Activated CD8-positive, alpha-beta T cell treated with anti-CD3 and anti-CD28 coated beads for 36 hours (primary cell): ENCODE measurements around the gene STARD9. TPM values are rescaled to one million over a fixed set of nuclear protein-coding genes. Genes with fewer than 3 reads are reported as not detected.
"Not testable (repeated sequence)": the region's sequence is repeated elsewhere in the genome, so short reads cannot be mapped to it uniquely, and the experiment has no call there.

Experiments
- ATAC-seq: fragments of 200-7000 bp; cut with Tn5 transposase; one replicate; pipeline ENCODE4 v1.10.0; 2021; ENCODE audit warnings: mild to moderate bottlenecking, moderate library complexity
- CTCF ChIA-PET: fragments of 350-600 bp; sonication (Branson Sonifier 250); formaldehyde crosslinking; loops from one replicate; lab custom pipeline; 2021; ENCODE audit warnings: antibody characterized with exemption; lab: Charles Lee
- POLR2A ChIA-PET: fragments of 350-600 bp; sonication (Branson Sonifier 250); formaldehyde crosslinking; loops from one replicate; lab custom pipeline; 2021; ENCODE audit warnings: antibody characterized with exemption; lab: Charles Lee
- DNase-seq: peaks from one replicate; pipeline ENCODE4 v3.0.0-alpha.2; 2020
- H3K27ac Mint-ChIP-seq: one replicate; pipeline ENCODE4 v1.8.0; 2021; ENCODE audit warnings: mild to moderate bottlenecking, mixed read lengths
- H3K27me3 Mint-ChIP-seq: one replicate; pipeline ENCODE4 v1.8.0; 2021; ENCODE audit warnings: mixed read lengths
- H3K36me3 Mint-ChIP-seq: one replicate; pipeline ENCODE4 v1.8.0; 2021; ENCODE audit warnings: low read depth, mixed read lengths
- H3K4me1 Mint-ChIP-seq: one replicate; pipeline ENCODE4 v1.8.0; 2021; ENCODE audit warnings: low read depth, mixed read lengths
- H3K4me3 Mint-ChIP-seq: one replicate; pipeline ENCODE4 v1.8.0; 2021; ENCODE audit warnings: mild to moderate bottlenecking, moderate library complexity, mixed read lengths
- H3K9me3 Mint-ChIP-seq: one replicate; pipeline ENCODE4 v1.8.0; 2021; ENCODE audit warnings: mixed read lengths
- intact Hi-C: fragments of 100-400 bp; cut with micrococcal nuclease; formaldehyde crosslinking; loops from one replicate; pipeline ENCODE4 v1.10.0; 2022
- total RNA-seq, 2 experiments: library from RNA; stranded (reverse); gene quantifications; one replicate each; pipeline ENCODE4 v1.2.3, GENCODE V29; 2021
- TF ChIP-seq, protein P1 (sequence below): fragments of 200-600 bp; IDR thresholded peaks from one replicate; pipeline ENCODE4 v1.8.0; 2022; ENCODE audit warnings: antibody characterized with exemption, mild to moderate bottlenecking

STARD9 gene
- total RNA-seq, 2 experiments from 2014 or later = 4.8 to 6.4 TPM

DNA sequence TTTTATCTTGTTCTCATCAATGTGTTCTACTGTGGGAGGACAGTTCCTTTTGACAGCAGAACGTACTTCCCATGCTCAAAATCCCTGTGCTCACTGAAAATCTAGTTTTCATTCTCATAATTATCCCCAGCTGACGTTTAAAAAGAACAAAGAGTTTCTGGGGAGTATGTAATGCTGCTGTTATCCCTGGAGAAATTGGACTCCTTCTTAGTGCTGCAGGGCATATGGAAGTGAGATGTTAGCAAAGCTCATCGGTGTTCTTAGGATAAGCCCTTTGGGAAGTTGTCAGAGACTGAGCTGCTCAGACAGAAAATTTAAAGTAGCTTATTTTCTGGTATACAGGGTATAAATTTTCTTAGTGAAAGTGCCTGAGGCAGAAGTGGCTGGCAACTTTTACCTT lies 95.0 kb downstream of the STARD9 start:
- no peak overlapping the region for H3K4me3 Mint-ChIP-seq
- DNase-seq (no peak), ATAC-seq (no peak)
- no peak overlapping the region for H3K27ac Mint-ChIP-seq
- peaks cover 2% of the 10 kb centered on the region for H3K36me3 Mint-ChIP-seq
- no peaks in the 10 kb centered on the region for H3K9me3 Mint-ChIP-seq
- intact Hi-C loops = no loop called here
- H3K4me1 Mint-ChIP-seq = no peaks in the 10 kb centered on the region
- ChIA-PET POLR2A (no interaction called here), CTCF (no interaction called here)
- H3K27me3 Mint-ChIP-seq = no peaks in the 10 kb centered on the region
- TF ChIP-seq, protein P1, sequence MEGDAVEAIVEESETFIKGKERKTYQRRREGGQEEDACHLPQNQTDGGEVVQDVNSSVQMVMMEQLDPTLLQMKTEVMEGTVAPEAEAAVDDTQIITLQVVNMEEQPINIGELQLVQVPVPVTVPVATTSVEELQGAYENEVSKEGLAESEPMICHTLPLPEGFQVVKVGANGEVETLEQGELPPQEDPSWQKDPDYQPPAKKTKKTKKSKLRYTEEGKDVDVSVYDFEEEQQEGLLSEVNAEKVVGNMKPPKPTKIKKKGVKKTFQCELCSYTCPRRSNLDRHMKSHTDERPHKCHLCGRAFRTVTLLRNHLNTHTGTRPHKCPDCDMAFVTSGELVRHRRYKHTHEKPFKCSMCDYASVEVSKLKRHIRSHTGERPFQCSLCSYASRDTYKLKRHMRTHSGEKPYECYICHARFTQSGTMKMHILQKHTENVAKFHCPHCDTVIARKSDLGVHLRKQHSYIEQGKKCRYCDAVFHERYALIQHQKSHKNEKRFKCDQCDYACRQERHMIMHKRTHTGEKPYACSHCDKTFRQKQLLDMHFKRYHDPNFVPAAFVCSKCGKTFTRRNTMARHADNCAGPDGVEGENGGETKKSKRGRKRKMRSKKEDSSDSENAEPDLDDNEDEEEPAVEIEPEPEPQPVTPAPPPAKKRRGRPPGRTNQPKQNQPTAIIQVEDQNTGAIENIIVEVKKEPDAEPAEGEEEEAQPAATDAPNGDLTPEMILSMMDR = no peak

DNA sequence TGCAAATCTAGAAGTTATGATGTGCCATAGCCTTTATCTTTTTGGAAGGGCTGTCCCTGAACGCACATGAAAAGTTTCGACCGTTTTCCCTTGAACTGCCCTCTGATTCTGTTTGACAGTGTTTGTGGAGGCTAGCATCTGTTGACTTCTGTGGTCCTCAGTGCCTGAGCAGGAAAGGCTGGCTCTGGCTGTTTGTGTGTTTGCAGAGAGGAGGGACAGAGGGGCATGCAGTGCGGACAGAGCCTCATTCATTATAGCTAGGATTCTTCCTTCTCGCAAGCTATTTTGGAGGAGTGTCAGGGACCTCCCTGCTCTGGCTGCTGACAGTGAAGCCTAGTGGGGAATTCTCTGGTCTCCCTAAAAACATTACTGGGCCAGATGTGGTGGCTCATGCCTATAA lies 97.0 kb downstream of the STARD9 start:
- no peak for DNase-seq
- POLR2A ChIA-PET = no interaction called here
- Mint-ChIP-seq H3K27me3 (no peaks in the 10 kb centered on the region), H3K36me3 (no peaks in the 10 kb centered on the region), H3K4me3 (no peak overlapping the region), H3K4me1 (no peaks in the 10 kb centered on the region), H3K27ac (no peak overlapping the region), H3K9me3 (no peaks in the 10 kb centered on the region)
- TF ChIP-seq, protein P1 = no peak
- ATAC-seq = no peak
- CTCF ChIA-PET = interaction anchor here (1.0 kb wide), 1 partner anchor 254 kb away, joined by 3 read pairs; no protein-coding TSS in a partner anchor
- intact Hi-C loops = no loop called here

DNA sequence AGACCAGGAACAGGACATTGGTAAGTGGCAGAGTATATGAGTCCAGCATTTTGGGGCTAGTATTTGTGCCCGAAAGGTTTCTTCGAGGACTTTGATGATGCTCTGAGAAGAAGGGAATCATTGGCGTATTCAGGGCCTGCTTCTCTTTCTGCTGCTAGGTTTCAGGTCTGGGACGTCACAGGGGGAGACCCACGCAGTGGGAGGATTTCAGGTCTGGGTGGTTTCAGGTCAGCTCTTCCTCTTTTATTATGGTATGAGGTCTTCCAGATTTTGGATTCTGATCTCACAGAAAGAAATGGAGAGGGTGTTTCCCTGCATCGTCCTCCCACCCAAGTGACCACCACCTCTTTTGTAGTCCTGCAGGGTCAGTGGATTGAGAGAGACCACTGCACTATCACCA lies 99.1 kb downstream of the STARD9 start:
- no peaks in the 10 kb centered on the region for H3K36me3 Mint-ChIP-seq

DNA sequence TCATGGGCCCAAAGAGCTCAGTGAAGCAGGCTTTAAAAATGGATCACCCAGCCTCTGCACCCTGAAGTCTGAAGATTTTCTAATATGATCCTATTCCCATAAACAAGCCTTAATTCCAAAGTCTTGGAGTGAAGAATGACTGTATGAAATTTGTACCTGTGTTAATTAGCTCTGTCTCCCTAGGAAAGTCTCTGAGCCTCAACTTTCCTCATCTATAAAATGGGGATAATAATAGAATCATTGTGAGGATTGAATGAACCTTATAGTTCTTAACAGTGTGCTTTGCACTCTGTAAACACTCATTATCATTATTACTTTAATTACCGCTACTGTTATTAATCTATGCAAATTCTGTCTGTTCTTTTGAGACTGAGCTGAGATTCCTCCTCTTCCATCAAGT lies 99.6 kb downstream of the STARD9 start:
- ATAC-seq (no peak), DNase-seq (no peak)
- H3K9me3 Mint-ChIP-seq = no peaks in the 10 kb centered on the region
- H3K4me3 Mint-ChIP-seq = no peak overlapping the region
- H3K36me3 Mint-ChIP-seq = peaks cover 3% of the 10 kb centered on the region
- TF ChIP-seq, protein P1 = no peak
- CTCF ChIA-PET = interaction anchor here (1.3 kb wide), 1 partner anchor 247 kb away, joined by 3 read pairs; no protein-coding TSS in a partner anchor
- POLR2A ChIA-PET = no interaction called here
- H3K27me3 Mint-ChIP-seq = no peaks in the 10 kb centered on the region
- intact Hi-C loops = no loop called here
- H3K27ac Mint-ChIP-seq = no peak overlapping the region
- H3K4me1 Mint-ChIP-seq = peaks cover 7% of the 10 kb centered on the region

More for the DNA sequence above, 99.1 kb downstream of the STARD9 start:
- TF ChIP-seq, protein P1 = no peak
- ChIA-PET CTCF (no interaction called here), POLR2A (no interaction called here)
- H3K4me3 Mint-ChIP-seq = no peak overlapping the region
- no peak overlapping the region for H3K27ac Mint-ChIP-seq
- no peaks in the 10 kb centered on the region for H3K9me3 Mint-ChIP-seq
- DNase-seq = no peak
- intact Hi-C loops = no loop called here
- no peak for ATAC-seq
- H3K4me1 Mint-ChIP-seq = peaks cover 3% of the 10 kb centered on the region
- H3K27me3 Mint-ChIP-seq = no peaks in the 10 kb centered on the region

DNA sequence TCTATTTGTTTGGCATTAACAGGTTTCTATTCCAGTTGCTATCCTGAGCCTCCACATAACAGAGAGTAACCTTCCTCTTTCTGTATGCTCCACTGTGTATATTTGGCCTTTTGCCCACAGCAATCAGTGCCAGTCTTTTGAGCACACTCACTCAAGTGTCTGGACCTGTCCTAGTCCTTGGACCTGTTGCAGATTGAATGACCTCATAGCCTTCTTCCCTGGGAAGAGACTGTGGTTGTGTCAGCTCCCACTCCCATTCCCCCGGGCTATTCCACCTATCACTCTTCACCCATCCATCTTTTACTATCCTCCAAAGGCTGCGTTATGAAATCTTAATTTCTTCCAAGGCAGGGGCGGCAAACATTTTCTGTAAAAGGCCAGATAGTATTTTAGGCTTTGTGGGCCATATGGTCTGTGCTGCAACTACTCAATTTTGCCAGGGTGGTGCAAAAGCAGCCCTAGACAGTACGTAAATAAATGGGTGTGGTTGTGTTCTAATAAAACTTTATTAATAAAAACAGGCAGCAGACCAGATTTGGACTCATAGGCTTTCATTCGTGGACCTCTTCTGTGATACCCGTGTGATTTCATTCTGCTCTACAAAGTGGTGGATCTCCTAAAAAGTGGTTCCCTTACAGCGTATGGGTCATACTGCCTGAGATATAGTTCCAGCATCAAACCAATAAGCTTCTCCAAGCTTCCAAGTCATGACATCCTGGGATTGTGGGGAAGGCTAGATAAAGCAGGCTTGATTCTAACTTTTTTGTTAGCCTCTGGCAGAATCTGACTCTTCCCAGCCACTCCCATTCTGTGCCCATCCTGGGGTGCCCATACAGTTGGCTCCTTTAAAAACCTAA lies 104.1 kb downstream of the STARD9 start:
- ChIA-PET POLR2A (no interaction called here), CTCF (no interaction called here)
- Mint-ChIP-seq H3K9me3 (no peaks in the 10 kb centered on the region), H3K27ac (peak overlapping the region; percentile 21), H3K4me1 (peaks cover 12% of the 10 kb centered on the region), H3K27me3 (no peaks in the 10 kb centered on the region), H3K36me3 (peaks cover 14% of the 10 kb centered on the region), H3K4me3 (no peak overlapping the region)
- TF ChIP-seq, protein P1 = no peak
- intact Hi-C loops = no loop called here
- ATAC-seq (peak; percentile 9), DNase-seq (no peak)

DNA sequence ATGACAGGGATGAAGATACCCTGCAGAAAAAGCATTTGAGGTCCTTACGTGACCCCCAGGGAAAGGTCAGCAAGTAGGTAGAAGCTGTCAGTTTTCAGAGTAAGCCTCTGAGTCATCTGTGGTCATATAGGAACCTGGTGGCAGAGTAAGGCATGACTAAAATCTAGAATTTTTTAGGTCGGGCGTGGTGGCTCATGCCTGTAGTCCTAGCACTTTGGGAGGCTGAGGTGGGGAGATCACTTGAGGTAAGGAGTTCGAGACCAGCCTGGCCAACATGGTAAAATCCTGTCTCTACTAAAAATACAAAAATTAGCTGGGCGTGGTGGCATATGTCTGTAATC lies 104.7 kb downstream of the STARD9 start:
- POLR2A ChIA-PET = interaction anchor here (1.5 kb wide), 1 partner anchor 71 kb away, joined by 3 read pairs; no protein-coding TSS in a partner anchor
- H3K9me3 Mint-ChIP-seq, intact Hi-C loops, H3K27ac Mint-ChIP-seq, H3K27me3 Mint-ChIP-seq, H3K4me3 Mint-ChIP-seq: not testable (repeated sequence)
- CTCF ChIA-PET = interaction anchor here (0.9 kb wide), 1 partner anchor 56 kb away, joined by 3 read pairs; no protein-coding TSS in a partner anchor
- DNase-seq = peak; percentile 86
- ATAC-seq = peak; percentile 98
- peaks cover 14% of the 10 kb centered on the region for H3K36me3 Mint-ChIP-seq
- peaks cover 12% of the 10 kb centered on the region for H3K4me1 Mint-ChIP-seq
